Body of pancreas (tissue), 4 donors: ENCODE results near the gene TRIM73.
"Not testable (repeated sequence)": the region's sequence is repeated elsewhere in the genome, so short reads cannot be mapped to it uniquely, and the experiment has no call there.

Experiments used
- POLR2A ChIP-seq, 3 donors: fragments of 450-650 bp; IDR thresholded peaks; one replicate each; pipeline ENCODE4 v1.6.1; 2016; ENCODE audit warnings: antibody characterized with exemption in 3 of 3, mild to moderate bottlenecking in 2 of 3
- TF ChIP-seq, protein P1 (sequence below), 7 experiments: fragments of 450-650 bp in 4 of 7; fragments of 200-600 bp in 3 of 7; sonication (generic) in 3 of 7; IDR thresholded peaks; one replicate each; pipeline ENCODE4 v1.5.1; 2016 to 2019; ENCODE audit warnings: antibody characterized with exemption in 7 of 7

DNA sequence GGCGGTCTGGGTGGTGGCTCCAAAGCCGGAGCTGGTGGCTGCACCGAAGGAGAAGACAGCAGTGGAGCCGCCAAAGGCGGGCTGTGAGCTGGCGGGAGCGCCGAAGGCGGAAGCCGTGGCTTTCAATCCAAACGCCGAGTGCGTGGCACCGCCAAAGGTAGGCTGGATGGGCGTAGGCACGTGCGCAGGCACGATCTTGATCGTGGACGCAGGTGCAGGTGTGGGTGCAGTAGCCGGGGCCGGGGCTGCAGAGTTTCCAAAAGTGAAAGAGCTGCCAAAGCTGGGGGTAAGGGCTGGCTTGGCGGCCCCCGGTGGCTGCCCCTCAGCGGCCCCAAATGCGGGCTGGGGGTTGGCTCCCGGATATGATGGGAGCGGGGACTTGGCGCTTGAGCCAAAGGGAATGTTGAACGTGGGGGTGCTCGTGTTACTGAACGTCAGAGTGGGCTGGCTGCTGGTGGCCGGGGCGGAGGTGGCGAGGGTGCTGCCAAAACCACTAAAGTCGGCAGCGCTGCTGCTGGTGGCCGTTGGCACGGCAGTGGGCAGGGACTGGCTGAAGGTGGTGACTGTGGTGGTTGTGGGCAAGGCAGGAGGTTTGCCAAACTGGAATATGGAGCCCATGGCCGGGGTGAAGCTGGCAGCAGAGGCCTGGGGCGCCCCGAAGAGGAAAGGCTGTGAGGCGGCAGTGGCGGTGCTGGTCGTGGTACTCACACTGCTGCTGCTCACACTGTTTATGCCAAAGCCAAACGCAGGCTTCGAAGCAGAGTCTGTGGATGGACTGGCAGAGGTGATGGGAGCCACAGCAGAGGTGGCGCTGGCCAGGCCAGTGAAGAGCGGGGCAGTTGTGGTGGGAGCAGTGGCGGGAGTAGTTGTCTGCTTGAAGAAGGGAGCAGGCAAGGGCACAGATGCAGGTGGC, 26.6 kb downstream of the TRIM73 start:
- TF ChIP-seq, protein P1, sequence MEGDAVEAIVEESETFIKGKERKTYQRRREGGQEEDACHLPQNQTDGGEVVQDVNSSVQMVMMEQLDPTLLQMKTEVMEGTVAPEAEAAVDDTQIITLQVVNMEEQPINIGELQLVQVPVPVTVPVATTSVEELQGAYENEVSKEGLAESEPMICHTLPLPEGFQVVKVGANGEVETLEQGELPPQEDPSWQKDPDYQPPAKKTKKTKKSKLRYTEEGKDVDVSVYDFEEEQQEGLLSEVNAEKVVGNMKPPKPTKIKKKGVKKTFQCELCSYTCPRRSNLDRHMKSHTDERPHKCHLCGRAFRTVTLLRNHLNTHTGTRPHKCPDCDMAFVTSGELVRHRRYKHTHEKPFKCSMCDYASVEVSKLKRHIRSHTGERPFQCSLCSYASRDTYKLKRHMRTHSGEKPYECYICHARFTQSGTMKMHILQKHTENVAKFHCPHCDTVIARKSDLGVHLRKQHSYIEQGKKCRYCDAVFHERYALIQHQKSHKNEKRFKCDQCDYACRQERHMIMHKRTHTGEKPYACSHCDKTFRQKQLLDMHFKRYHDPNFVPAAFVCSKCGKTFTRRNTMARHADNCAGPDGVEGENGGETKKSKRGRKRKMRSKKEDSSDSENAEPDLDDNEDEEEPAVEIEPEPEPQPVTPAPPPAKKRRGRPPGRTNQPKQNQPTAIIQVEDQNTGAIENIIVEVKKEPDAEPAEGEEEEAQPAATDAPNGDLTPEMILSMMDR (IDR thresholded peaks at IDR 0.05): not testable (repeated sequence)
- not testable (repeated sequence) for TF ChIP-seq POLR2A (IDR thresholded peaks at IDR 0.05)
